Effector CD4-positive, alpha-beta T cell (primary cell): ENCODE data around the gene SYT9.
"Not testable (repeated sequence)": the region's sequence is repeated elsewhere in the genome, so short reads cannot be mapped to it uniquely, and the experiment has no call there.

Experiments used
- DNase-seq: peaks from one replicate; pipeline ENCODE4 v3.0.0-alpha.2; 2020

The SYT9 gene

DNA sequence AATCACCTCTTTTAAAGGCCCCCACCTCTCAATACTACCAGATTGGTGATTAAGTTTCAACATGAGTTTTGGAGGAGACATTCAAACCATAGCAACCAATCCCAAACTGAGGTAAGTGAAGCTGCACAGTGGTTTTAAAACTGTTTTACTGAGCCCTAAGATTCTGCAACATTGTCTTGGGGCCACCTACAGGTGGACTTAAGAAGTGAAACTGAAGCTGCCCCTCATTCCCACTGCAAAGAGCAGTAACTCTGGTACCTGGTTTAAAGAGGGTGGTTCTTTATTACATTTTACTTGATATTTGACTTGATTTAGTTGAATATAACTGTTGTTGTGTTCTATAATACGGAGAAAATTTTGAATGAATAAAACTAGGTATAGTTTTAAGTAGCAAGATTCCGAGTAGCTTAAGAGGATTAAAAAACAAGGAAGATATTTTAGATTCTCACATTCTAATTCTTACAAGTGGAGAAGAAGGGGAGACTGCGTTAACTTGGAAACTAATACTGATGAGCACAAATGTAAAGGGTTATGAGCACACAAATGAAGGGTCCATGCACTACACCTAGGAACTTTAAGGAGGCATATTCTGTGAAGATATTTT is 26.7 kb downstream of the SYT9 start:
- no peak for DNase-seq

DNA sequence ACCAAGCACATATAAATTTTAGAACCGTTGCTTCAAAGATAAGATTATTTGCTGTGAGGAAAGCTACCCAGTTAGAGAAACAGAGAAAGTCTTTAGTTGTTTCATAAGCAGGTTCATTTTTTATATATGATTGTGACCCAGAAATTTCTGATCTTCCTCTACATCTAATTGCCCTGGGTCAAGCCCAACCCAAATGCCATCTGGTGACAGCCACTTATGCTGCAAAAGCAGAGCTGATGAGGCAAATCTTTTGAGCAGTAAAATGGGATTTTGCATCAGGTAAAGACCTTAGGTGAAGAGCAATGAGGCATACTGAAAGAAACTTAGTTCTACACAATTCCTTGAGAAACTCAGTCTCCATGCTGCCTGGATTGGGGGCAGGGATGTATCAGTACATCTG is 28.0 kb downstream of the SYT9 start:
- no peak for DNase-seq

DNA sequence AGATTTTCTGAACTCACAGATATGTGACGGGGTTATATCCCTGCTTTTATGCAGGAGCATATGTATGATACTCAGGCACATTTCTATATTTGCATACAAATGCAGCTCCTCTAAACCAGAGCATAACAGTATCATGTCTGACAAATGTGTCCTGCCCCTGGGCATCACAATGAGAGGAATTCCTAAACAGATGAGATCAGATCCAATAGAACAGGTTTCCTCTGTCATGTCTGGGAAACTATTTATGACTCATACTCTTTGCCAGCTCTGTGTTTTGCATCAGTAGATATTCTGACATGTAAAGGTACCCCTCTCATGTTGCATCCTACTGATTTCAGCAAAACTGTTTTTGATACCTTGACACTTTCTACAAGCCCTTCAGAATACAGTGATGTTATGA is 29.4 kb downstream of the SYT9 start:
- DNase-seq: no peak

DNA sequence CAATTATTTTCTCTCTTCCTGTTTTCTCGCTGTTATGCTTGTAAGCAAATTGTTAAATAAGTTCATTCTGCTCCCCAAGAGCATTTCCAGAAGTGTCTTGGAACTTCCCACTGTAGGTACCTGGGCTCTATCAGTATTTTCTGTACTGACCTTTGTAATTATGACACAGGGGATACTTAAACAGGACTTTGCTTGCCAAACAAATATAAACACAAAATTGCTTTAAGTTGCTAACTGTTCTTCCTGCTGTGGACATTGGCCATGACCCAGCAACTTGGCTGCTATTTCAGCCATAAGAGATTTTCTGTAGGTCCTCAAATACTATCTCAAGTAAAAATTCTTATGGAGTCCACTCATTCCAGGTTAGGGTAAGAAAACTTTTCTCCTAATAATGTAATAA is 30.1 kb downstream of the SYT9 start:
- DNase-seq: no peak

DNA sequence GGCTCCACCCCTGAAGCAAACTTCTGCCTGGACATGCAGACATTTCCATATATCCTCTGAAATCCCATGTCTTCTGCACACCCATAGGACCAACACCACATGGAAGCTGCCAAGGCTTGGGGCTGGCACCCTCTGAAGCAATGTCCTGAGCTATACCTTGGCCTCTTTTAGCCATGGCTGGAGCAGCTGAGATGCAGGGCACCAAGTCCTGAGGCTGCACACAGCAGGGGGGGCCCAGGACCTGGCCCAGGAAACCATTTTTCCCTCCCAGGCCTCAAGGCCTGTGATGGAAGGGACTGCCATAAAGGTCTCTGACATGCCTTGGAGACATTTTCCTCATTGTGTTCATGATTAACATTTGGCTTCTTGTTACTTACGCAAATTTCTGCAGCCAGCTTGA is 34.5 kb downstream of the SYT9 start:
- DNase-seq: no peak

DNA sequence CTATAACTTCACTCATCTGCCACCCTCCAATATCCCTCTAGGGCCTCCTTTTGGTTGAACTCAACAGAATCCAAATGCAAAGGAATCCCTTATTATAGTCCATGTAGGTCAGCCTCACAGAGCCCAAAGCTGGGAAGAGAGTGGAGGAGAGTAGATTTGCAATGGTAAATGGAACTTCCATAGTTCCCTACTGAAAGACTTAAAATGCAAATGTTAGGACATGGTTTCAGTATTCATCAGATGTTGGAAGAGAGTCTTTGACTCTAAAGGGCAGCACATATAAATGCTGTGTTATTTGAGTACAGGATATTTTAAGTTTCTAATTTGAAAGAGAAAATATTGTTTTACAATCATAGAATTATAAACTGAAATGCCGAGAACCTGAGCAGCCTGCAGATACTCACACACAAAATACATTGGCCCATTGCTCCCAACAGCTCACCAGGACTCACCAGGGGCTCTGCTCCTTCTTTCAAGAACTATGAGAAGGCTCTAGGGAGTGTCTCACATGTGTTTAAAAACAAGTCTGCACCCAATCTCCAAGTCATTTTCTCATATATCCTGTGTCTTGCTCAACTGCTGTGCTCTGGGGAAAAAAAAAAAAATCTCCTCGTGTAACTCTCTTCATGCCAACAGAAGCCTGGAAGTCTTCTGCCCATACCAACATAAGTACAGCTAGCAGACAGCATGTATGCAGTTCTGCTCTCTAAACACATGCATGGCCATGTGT is 39.6 kb downstream of the SYT9 start:
- DNase-seq: no peak

DNA sequence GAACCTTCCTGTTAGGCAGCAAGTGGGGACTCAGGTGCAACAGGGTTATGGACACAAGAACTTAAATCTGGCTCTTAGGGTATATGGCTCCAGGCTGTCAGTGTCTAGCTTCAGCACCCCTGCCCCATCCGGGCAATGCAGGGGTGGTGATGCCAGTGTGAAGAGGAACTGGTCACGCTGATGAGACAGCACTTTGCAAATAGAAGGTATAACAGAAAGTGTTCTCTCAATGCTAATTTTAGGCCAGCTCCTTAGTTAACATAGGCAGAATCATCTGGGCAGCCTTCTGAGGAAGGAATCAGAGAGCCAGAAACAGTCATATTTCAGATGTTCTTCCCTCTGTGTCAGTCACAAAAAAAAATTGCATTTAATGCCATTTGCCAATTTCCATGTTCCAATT is 41.2 kb downstream of the SYT9 start:
- no peak for DNase-seq

DNA sequence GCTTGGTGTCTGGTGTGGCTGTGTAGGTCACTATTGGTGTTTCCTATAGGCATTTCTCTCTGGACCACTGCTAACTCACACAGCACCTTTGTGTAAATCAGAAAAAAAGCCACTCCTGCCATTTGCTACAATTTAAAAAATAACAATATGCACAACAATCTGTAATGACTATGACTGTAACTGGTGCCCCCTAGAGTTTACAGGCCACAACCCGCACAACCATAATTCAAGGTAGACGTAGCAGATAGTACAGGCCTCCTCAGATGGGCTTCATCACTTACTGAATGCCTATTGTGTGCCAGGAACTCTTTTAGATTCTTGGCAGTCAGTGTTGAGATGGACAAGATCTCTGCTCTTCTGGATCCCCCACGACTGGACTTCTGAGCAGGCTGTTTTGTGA is 47.7 kb downstream of the SYT9 start:
- DNase-seq: no peak

DNA sequence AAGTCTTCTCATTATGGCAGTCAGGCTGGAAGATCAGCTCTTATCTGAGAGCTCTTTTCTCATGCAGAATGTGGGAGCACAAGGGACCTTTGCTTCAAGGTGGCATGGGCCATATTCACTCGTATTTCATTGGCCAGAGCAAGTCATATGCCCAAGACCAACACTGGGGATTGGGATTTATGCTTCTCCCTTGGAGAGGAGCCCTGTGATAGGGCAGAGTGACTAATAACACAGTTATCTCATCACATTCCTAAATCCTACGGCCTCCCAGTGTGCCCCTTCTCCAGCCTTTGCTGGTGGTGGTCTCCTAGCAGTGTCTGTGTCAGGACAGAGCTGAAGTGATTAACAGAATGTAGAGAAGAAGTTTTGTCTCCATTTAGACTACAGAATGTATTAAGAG is 48.6 kb downstream of the SYT9 start:
- DNase-seq: no peak

DNA sequence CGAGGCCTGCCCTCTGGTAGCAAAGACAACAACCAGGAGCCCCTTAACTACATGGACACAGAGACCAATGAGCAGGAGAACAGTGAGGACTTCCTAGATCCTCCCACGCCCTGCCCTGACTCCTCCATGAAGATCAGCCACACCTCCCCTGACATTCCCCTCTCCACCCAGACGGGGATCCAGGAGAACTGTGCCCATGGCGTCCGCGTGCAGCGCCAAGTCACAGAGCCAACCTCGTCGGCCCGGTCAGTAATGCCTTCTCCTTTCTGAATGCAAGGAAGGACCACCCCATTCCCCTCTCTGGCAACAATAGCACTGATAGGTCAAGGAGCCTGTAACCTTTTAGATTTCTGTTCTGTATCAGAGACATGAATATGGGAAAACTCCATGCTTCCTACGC is 51.4 kb downstream of the SYT9 start:
- no peak for DNase-seq

DNA sequence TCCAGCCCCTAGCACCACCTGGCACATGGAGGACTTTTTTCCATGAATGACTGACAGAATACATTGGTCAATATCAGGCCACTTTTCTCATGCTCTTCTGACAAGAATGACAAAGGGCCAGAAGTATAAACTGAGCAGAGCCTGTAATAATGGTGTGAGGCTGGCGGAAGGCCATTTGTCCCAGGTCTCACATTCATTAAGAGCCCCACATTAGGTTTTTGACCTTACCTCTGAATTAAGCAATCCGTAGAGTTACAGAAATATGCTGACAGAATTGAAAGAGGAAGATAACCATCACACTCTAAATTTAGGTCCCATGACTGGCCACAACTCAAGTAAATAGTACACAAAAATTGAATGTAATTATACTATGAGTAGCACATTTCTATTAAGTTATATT is 55.2 kb downstream of the SYT9 start:
- DNase-seq: no peak

DNA sequence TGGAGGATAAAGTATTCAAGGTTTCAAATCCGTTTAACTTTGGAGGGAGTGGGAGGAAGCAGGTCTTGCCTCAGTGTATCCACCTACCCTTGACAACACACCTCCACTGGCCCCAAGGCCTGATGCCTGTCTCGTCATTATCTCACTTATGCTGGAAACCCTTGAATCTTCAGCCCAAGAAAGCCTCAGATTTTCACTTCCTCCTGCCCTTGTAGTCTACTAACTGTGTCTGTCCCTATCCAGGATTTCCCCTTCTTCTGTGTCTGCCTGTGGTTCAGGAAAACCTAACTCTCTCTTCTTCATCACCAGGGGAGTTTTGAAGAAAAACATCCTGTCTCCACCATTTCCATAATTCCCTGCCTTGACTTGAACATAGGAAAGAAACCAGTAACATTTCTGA is 56.1 kb downstream of the SYT9 start:
- no peak for DNase-seq

DNA sequence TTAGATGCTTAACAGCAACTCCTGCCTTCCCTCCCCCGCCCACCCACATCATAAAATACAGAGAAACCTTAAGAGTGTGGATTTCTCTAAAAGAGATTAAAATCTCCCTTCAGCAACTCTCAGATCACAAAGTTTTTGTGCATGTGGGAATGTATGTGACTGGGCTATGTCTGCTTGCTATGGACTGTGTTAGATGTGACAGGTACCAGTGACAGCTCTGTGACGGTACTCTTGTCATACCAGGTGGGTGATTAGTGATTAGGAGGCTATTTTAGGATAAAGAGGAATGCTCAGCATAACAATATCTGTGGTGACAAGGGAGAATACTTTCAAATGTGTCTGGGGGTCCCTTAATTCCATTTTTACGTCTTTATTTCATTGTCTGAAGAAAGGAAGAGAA is 60.2 kb downstream of the SYT9 start:
- DNase-seq: no peak

DNA sequence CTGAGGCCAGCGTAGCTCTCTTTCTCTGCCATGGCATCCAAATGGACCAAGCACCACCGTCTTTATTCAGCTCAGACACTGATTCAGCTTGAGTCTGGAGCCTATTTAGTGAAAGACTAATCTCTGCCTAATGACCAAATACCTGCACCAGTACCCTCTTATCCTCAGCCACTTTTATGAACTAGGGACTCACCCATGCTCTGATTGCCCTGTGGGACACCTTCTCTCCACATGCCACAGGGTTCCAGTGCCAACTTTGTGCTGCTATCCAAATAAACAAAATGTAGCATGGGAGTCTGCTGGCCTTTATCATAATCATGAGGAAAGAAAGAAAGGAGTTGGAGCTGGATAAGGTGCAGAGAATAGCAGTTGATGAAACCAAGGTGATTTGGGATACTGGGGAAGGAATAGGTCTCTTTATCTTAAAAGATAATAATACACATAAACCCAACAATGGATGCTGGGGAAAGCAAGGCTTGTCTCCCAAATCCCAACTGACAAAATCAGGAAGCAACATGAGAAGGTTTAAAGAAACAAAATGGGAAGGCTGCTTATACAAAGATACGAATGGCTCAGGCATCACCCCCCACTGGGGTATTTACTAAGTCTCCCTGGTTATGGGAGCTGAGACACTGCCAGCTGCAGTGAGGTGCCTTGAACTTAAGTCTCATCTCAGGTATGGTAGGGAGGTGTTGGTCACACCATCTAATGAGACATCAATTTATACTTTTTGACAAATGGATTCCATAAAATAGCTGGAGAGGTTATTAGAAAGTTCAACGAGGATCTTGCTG is 63.3 kb downstream of the SYT9 start:
- DNase-seq: no peak

DNA sequence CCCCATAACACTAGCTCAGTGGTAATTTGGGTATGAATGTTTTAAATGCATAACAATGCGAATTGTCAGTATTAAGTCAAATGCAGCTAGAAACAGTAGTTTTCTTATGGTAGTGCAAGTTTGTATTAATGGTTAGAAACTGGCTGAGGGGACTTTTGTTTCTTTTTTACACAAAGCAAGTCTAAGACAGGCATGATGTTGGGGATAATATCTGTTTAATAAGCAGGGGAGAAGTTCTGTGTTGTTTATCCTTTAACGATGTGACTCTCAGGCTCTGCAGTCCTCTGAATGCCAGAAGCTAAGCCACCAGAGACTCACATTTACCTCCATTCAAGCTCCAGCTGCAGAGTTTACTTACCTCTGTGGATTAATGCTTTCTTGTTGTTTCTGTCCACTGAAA is 67.8 kb downstream of the SYT9 start:
- DNase-seq: no peak

DNA sequence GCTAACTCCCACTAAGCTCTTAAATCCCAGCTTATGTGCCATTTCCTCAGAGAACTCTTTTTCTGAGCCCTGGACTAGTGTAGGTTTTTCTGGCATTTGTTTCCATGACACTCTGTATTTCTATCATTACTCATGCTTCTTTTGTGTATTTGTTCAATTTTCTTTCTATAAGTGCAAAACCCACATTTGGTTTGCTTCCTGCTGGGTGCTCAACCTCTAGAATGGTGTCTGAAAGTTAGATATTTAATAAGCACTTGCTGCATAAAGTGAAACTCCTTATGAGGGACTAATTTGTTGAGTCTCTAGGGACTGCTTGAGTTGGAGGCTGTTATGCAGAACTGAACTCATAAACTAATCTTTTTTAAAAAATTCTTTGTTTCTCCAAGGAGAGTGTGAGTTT is 68.6 kb downstream of the SYT9 start:
- no peak for DNase-seq

DNA sequence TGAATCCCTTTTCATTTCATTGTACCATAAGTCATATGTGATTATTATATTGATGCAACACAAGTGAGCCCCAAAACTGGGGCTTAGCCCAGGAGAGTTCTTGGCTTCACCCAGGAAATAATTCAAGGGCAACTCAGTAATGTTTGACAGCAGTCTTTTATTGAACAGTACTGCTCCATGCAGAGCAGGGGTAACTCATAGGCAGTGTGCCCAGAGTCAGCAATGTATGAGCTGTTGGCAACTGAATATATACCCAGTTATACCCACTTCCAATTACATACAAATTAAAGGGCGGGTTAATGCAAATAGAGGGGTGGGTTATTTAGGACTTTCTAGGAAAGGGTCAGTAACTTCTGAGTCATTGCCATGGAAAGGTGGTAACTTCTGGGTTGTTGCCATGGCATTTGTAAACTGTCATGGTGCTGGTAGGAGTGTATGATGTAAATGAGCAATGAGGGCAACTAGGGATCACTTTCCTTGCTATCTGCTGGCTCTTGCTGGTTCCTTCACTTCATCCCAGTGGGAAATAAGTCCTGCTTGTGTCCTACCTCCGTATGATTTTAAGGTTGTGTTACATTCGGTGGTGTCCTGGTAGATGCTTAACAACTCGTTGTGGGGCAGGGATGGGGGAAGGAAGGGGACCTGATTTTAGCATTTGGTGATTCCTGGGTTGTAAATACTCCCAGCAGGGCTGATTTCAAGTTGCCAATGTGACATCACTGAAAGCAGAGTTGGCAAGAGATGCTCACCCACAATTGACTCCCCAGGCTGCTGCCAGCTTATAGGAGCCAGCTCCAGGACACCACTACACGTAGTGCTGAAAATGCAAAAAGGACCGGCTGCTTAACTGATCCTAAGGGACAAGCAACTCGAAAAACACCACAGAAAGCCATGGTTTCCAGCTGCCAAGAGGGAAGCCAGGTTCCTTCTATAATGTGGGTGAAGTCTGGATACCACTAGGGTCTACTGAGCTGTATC is 70.1 kb downstream of the SYT9 start:
- no peak for DNase-seq

DNA sequence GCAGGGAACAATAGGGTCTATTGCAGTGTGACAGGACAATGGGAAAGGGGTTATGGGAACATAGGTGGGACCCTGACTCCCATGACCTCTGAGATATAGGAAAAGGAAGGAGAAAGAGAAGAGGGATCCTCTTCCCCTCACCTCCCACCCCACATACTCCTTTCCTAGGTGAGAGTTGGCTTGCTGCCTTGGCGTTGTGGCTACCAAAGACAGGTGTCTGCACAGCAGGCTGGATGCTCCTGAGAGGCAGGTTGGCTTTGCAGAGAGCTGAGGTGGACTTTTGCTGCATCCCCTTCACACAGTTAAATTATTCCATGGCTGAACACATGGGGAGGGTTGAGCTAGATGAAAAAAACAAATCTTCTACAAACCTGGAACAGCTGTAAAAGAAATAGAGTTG is 80.7 kb downstream of the SYT9 start:
- DNase-seq: no peak

DNA sequence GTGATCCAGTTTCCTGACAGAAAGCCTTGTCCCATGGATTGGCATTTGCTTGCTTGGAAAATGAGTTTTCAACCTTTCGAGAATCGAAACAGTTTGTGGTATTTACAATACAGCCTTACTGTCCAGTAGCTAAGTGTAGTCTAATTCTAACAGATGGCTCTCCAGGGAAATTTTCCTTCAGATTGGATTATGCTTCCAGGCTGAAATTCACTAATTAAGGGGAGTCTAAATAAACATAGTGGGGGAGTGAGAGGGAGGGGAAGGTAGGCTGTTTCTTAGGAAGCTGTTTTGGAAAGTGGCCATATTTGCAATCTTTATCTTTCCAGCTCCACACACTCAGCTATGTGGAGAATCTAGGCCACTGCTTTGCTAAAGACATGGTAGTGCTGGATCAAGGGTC is 81.3 kb downstream of the SYT9 start:
- no peak for DNase-seq

DNA sequence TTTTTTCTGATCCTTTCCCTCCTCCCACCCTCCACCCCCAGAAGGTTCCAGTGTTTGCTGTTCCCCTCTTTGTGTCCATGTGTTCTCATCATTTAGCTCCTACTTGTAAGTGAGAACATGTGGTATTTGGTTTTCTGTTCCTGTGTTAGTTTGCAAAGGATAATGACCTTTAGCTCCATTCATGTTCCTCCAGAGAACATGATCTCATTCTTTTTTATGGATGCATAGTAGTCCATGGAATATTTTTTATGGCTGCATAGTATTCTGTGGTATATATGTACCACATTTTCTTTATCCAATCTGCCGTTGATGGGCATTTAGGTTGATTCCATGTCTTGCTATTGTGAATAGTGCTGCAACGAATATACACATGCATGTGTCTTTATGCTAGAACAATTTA is 83.7 kb downstream of the SYT9 start:
- not testable (repeated sequence) for DNase-seq

DNA sequence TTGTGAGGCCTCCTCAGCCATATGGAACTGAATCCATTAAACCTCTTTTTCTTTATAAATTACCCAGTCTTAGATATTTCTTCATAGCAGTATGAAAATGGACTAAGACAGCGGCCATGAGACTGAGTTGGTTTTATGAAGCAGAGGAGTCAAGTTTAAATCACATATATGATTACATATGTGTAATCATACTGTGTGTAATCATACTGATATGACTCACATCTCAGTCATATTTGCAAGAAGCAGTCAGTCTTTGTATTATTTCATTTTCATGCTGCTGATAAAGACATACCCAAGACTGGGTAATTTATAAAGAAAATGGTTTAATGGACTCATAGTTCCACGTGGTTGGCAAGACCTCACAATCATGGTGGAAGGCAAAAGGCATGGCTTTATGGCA is 89.8 kb downstream of the SYT9 start:
- DNase-seq: no peak

DNA sequence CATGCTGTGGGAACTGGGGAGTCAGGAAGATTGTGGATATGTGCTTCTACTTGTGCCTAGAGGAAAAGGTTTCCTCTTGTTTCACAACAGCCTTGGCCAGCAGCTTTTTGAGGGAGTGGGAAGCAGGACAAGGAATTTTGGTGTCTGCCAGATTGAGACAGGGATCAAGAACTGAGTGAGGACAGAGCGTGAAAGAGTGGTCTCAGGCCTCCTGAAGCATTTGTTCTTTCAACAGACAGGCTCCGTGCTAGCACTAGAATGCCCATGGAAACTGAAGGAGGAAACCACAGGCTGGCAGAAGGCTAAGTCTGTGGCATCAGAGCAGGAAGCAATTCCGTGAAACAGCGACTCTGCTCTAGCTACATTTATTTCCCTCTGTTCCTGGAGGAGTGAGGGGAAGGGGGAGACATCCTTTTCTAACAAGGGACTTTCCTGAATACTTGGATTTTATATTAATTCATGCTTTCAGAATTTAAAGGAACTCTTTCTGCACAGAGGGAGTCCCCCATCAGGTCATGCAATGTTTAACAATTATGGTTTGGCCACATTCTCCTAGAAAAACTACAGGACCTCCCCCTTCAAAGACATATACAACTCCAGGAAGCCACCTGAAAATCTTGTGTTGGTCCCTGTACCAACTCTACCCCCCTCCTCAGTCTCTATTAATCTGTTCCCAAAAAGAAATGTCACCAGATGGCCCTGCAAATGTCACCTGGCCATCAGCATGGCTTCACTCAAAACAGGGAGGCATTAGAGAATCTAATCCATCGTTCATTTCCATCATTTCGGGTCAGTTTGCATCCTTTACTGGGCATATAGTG is 96.1 kb downstream of the SYT9 start:
- no peak for DNase-seq
